K562 (cell line): ENCODE measurements around the gene RNF39. TPM values are rescaled to one million over a fixed set of nuclear protein-coding genes. Genes with fewer than 3 reads are reported as not detected.

Experiments
- BDP1 ChIP-seq: IDR thresholded peaks from 3 replicates; pipeline ENCODE4 v1.6.1; 2011; ENCODE audit not compliant: insufficient read length, insufficient read depth
- COPS2 ChIP-seq: fragments of 450-650 bp; conservative IDR thresholded peaks from 2 replicates; pipeline ENCODE4 v1.6.1; 2016; ENCODE audit warnings: mild to moderate bottlenecking, moderate library complexity
- MLX ChIP-seq, 2 experiments: fragments of 450-650 bp in 1 of 2; sonication (generic) in 1 of 2; formaldehyde crosslinking; conservative IDR thresholded peaks; 2 replicates each; pipeline versions ENCODE4 v1.4.0 to v1.8.1; 2020 to 2022; ENCODE audit warnings: mild to moderate bottlenecking in 1 of 2, missing genetic modification reagents in 1 of 2
- PRDM10 ChIP-seq: fragments of 450-650 bp; IDR thresholded peaks from 2 replicates; pipeline ENCODE4 v1.6.1; 2018; ENCODE audit not compliant: partially characterized antibody
- ZNF311 ChIP-seq: fragments of 250-450 bp; sonication (Bioruptor Pico); IDR thresholded peaks from 2 replicates; pipeline ENCODE4 v1.4.0; 2020; ENCODE audit warnings: mild to moderate bottlenecking, moderate library complexity
- polyA plus RNA-seq, 8 experiments: library from polyadenylated mRNA; depleted of rRNA in 4 of 8; stranded (reverse) in 5 of 8; unstranded in 3 of 8; fragments of >200 nt; fragmentation: Nextera tagmentation in 2 of 8; fragmentation: Illumina TruSeq in 1 of 8; extraction: Ambion mirVana in 2 of 8; extraction: Trizol in 1 of 8; gene quantifications; 2 replicates each; pipeline versions ENCODE4 v1.2.1 to v1.2.3, GENCODE V29; 2011 to 2014; ENCODE audit warnings: inconsistent platforms in 1 of 8, missing spikeins in 1 of 8
- total RNA-seq, 7 experiments: library from RNA; depleted of rRNA in 6 of 7; stranded (reverse); fragments of >200 nt in 6 of 7; fragmentation: Illumina TruSeq in 2 of 7; extraction: Trizol in 2 of 7; gene quantifications; 2 replicates each; pipeline versions ENCODE4 v1.2.1 to v1.2.3, GENCODE V29; 2011 to 2021; ENCODE audit warnings: low replicate concordance in 1 of 7
- TF ChIP-seq, protein P1 (sequence below), 2 experiments: IDR thresholded peaks; 2 replicates each; pipeline ENCODE4 v1.6.1; 2012; ENCODE audit warnings: improper control_type of control experiment in 2 of 2, low read depth in 2 of 2, low read length in 2 of 2, borderline replicate concordance in 1 of 2

The RNF39 gene
- total and polyA plus RNA-seq, 9 of the 15 experiments (the other 6 are each of a cell fraction or from before 2014, with no cell fraction given): not detected

GRCh38 chr6:30096829-30097228 is 21.3 kb upstream of the RNF39 start (continued):
- TF ChIP-seq, protein P1, sequence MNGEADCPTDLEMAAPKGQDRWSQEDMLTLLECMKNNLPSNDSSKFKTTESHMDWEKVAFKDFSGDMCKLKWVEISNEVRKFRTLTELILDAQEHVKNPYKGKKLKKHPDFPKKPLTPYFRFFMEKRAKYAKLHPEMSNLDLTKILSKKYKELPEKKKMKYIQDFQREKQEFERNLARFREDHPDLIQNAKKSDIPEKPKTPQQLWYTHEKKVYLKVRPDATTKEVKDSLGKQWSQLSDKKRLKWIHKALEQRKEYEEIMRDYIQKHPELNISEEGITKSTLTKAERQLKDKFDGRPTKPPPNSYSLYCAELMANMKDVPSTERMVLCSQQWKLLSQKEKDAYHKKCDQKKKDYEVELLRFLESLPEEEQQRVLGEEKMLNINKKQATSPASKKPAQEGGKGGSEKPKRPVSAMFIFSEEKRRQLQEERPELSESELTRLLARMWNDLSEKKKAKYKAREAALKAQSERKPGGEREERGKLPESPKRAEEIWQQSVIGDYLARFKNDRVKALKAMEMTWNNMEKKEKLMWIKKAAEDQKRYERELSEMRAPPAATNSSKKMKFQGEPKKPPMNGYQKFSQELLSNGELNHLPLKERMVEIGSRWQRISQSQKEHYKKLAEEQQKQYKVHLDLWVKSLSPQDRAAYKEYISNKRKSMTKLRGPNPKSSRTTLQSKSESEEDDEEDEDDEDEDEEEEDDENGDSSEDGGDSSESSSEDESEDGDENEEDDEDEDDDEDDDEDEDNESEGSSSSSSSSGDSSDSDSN (IDR thresholded peaks at IDR 0.05; ENCODE audit: borderline replicate concordance in 1 of 2, low read depth in 2 of 2, low read length in 2 of 2): no peak
- TF ChIP-seq MLX (CRISPR knock-in tag; conservative IDR thresholded peaks at IDR 0.05): no peak
- TF ChIP-seq ZNF311 (CRISPR knock-in tag): no peak
- TF ChIP-seq COPS2: no peak
- TF ChIP-seq BDP1: no peak
- no peak for TF ChIP-seq PRDM10
